GM21786 (cell line): Measurements from ENCODE around the gene LHFPL2.
"Not testable (repeated sequence)": the region's sequence is repeated elsewhere in the genome, so short reads cannot be mapped to it uniquely, and the experiment has no call there.

Experiments
- ATAC-seq: cut with Tn5 transposase; IDR thresholded peaks from one replicate; pipeline ENCODE4 v1.9.1; 2021; ENCODE audit not compliant: unreplicated experiment

Gene LHFPL2, protein sequence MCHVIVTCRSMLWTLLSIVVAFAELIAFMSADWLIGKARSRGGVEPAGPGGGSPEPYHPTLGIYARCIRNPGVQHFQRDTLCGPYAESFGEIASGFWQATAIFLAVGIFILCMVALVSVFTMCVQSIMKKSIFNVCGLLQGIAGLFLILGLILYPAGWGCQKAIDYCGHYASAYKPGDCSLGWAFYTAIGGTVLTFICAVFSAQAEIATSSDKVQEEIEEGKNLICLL

DNA sequence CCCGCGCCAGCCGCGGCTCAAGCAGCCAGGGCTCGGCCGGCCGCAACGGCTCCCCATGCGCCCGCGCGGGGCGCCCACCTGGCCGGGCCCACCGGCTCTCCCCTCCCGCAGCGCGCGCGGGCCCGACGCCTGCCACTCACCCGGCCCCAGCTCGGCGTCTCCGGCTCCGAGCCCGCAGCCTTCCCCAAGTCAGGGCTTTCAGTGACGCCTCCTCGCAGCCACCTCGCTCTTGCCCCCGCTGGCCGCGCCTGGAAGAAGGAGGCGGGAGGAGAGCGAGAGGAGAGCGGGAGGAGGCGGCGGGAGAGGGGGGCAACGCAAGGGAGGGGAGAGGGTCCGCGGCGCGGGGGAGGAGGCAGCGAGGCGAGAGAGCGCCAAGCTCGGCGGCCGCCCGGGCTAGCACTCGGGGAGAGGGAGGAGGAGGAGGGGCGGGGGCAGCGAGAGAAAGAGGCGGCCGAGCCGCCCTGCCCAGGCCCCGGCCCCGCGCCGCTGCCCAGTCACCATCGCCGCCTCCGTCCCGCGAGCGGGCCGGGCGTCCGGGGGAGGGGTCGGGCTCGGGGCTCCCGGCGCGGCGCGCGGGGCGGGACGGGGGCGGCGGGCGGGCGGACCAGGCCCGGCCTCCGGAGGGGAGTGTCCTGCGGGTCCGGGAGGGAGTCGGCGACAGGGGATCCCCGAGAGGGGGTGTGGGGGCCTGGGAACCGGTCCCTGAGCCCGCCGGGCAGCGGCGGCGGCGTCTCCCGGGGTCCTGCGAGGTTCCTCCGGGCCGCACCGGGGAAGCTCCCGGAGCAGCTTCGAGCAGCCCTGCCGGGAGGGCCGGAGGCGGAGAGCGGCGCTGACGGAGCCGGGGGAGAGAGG is at the start of gene LHFPL2:
TSS of gene LHFPL2 (minus strand) at position 414 of the 852 bp plus-strand sequence. CDS start 138,559 bp downstream, outside the sequence.
- ATAC-seq = peak; percentile 37

DNA sequence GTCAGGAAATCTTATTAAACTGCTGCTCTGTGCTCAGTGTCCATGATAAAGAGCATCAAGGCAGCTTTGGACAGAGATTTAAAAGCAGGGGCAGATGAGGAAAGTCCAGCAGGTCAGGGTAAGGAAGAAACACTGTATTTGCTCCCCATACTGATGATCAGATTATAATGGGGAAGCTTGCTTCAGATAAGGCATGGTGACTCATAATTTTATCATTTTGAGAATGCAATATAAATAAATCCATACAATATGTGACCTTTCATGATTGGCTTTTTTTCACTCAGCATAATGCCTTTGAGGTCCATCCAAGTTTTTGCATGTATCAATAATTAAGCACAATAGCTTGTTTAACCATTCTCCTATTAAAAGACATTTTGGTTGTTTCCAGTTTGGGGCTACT is 48.1 kb upstream of the LHFPL2 start:
- ATAC-seq = no peak

DNA sequence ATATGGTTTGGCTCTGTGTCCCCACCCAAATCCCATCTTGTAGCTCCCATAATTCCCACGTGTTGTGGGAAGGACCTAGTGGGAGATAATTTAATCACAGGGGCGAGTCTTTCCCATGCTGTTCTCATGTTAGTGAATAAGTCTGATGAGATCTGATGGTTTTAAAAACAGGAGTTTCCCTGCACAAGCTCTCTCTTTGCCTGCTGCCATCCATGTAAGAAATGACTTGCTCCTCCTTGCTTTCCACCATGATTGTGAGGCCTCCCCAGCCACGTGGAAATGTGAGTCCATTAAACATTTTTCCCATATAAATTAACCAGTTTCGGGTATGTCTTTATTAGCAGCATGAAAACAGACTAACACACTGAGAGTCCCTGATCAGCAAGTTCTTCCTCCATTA is 47.5 kb upstream of the LHFPL2 start:
- not testable (repeated sequence) for ATAC-seq

DNA sequence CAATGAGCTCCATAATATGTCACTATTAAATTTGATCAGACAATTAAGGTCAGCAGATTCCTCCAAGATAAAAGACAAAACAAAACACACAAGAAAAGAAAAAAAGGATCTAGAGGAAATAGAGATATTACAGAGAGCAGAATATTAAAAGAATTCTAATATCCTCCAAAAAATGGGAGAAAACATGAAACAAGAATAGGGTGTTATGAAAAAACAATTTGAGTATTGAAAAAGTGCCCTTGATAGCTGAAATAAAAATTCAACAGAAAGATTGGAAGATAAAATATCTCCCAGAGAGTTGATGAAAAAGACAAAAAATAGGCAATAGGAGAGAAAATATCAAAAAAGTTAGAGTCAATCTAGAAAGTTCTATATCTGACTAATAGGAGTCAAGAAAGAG is 44.8 kb upstream of the LHFPL2 start:
- ATAC-seq = no peak

DNA sequence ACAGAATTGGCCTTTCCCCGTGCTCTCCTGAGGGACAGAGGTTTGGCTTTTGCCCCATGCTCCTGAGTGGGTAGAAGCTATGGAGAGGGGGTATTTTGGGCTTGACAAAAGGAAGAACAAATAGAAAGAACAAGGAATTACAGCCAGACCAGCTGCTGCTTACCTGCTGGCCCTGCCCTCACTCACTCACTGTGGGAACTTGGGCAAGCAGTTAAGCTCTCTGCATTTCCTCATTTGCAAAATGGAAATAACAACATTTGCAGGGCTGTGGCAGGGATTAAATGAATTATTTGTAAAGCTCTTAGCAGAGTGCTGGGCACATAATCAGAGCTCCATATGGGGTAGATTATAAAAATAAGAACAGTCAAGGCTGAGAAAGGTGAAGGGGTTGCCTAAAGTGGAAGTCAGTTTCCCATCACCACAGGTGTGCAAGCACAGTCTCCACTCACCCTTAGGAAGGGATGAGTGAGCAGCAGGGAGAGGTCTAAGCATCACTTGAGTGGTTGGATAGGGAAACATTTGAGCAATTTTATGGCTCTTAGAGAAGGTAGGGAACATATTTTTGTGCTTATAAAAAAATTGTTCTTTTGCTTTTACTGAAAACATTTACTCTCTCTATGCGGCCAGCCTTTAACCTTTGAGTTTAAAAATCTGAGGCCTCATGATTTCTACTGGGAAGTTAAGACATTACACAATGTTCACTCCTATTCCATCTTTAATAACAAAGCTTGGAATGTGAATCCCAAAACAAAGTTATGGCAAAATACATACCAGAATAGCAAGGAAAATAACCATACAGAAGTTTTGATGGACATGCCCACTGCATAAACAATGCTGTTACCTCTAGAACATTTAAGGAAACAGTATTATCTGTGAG is 42.8 kb upstream of the LHFPL2 start:
- no peak for ATAC-seq

DNA sequence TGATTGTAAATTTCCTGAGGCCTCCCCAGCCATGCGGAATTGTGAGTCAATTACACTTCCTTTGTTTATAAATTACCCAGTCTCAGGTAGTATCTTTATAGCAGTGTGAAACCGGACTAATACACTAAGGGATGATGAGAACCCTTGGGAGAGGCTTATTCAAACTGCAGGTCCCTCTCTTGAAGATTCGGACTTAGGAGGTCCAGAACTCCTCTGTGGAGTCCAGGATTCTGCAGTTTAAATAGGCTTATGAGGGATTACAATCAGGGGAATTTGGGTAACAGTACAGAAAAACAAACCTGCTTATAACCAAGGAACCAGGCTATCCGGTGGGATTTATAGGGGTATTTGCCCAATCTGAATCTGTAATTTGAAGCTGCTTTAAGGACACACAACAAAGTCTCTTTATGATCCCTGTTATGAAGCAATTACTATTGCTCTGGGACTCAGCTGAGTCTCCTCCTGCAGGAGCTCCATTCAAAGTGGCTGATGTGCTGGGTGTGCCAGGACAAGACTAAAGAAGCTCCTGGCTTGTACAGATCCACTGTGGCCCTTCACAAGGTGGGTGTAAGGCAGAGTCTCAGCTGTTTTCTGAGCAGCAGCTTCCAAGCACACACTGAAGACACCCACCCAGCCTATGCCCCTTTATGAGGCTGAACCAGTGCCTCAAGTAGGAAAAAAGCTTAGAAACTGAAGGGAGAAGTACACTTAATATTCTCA is 41.8 kb upstream of the LHFPL2 start:
- no peak for ATAC-seq

DNA sequence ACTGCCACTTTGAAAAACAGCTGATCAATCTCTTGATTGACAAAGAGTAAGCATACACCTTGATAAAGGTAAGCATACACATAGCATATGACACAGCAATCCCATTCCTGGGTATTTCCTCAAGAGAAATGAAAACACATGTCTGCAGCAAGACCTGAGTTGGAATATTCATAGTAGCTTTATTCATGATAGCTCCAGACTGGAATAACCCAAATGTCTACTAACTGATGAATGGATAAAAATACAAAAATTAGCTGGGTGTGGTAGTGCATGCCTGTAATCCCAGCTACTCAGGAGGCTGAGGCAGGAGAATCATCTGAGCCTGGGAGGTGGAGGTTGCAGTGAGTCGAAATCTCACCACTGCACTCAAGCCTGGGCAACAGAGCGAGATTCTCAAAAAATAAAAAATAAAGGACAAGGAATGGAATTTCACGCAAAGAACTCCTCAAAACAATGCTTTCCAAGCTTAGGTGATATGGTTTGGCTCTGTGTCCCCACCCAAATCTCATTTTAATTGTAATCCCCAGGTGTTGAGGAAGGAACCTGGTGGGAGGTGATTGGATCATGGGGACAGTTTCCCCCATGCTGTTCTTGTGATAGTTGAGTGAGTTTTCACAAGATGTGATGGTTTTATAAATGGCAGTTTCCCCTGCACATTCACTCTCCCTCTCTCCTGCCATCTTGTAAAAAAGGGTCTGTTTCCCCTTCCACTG is 41.1 kb upstream of the LHFPL2 start:
- no peak for ATAC-seq

DNA sequence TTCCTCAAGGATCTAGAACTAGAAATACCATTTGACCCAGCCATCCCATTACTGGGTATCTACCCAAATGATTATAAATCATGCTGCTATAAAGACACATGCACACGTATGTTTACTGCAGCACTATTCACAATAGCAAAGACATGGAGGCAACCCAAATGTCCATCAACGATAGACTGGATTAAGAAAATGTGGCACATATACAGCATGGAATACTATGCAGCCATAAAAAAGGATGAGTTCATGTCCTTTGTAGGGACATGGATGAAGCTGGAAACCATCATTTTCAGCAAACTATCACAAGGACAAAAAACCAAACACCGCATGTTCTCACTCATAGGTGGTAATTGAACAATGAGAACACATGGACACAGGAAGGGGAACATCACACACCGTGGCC is 38.9 kb upstream of the LHFPL2 start:
- ATAC-seq = not testable (repeated sequence)

DNA sequence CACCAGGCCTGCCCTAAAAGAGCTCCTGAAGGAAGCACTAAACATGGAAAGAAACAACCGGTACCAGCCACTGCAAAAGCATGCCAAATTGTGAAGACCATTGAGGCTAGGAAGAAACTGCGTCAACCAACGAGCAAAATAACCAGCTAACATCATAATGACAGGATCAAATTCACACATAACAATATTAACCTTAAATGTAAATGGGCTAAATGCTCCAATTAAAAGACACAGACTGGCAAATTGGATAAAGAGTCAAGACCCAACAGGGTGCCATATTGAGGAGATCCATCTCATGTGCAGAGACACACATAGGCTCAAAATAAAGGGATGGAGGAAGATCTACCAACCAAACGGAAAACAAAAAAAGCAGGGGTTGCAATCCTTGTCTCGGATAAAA is 35.3 kb upstream of the LHFPL2 start:
- not testable (repeated sequence) for ATAC-seq

DNA sequence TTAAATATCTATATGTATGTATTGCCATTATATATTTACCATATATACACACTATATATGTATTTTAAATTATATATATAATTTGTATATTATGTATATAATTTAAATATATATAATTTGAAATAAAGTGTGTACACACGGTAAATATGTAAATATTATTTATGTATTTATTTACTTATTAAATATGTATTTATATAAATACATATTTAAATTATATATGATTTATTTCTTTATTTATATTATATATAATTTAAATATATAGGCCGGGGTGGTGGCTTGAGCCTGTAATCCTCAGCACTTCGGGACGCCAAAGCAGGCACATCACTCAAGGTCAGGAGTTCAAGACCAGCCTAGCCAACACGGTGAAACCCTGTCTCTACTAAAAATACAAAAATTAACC is 31.3 kb upstream of the LHFPL2 start:
- ATAC-seq = no peak

DNA sequence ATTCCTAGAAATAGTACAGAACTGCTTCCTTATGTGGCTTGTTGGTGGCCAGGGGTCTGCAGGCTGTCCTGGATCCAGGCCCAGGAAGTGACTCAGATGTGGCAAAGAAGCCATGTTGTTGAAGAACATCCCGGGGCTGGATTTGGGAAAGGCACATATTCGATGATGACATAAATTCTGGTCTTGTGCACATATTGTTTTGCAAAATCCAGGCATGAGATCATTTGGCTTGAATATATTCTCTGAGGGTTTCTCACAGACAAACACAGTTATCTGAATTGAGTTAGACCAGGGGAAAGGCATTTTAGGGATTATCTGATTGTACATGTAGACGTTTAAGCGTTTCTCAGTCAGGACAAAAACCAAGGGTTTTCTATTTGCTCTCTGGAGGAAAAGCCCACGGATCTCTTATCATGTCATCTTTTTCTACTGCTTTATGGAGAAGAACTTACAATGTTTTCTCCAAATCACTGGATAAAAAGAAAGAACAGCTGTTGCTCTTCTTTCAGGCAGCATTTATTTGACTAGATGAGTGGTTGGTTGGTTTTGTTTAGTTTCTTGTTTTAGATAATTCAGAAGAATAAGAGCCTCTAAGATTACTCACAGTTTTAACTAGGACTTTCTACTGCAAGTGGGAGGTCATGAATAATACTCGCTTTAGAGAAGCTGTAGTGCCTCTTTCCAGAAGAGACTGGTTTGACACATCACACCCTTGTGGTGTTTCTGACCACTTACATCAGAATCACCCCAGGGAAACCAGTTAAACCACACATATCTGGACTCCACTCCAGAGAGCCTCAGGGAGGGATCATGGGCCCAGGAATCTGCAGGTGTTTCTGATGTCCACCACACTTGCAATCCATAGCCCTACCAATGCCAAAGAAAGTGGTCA is 29.5 kb upstream of the LHFPL2 start:
- ATAC-seq = peak; percentile 68

DNA sequence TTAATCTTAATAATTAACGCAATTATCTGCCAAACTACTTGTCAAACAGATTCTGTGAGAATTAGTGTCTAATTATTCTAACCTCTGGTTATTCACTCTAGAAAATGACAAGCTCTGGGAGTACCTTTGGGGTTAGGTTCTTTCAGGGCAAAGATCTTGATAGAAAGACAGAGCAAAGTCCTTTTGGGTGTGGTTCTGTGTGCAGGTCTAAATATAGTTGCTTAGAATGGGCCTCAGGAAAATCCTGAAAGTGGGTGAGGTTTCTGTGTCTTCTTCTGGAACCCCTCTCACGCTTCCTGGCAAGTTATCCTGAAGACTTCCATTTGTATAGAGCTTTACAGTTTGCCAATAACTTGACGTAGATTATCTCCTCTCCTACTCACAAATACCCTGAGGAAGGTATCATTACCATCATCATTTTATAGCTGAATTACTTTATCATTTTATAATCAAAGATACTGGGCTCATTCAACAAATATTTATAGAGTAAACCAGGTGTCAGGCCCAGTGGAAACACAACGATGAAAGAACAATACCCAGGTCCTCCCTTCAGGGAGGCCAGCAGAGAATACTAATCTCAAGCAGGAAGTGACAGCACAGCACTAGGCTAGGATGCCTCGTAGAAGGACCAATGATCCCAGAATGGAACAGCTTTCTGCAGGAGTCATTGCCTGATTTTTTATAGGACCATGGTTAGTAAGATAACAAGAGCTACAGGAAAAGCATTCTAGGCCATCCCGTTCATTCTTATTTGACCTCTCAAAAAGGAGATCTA is 27.6 kb upstream of the LHFPL2 start:
- no peak for ATAC-seq

DNA sequence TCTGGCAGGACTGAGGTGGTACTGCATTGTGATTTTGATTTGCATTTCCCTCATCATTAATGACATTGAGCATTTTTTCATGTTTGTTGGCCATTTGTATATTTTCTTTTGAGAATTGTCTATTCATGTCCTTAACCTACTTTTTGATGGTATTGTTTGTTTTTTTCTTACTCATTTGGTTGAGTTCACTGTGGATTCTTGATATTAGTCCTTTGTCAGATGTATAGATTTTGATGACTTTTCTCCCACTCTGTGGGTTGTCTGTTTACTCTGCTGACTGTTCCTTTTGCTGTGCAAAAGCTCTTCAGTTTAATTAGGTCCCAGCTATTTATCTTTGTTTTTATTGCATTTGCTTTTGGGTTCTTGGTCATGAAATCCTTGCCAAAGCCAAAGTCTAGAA is 25.3 kb upstream of the LHFPL2 start:
- not testable (repeated sequence) for ATAC-seq

DNA sequence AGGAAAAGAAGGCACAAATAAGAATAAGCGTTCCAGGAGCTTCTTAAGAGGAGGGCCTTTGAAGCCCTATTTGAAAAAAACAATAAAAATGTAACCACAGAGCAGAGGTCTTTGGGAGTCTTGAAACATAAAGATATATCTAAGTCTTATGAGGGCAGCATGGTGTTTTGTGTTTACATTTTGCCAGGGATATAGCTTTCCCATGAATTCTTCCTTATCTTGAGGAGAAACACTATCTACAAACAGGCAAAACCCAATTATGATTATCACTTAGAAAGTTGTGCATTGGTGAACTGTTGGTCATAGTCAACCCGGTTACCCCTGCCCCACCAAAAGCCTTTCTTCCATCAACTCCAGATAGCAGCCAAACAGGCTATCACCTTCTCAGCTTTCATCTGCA is 23.6 kb upstream of the LHFPL2 start:
- ATAC-seq = no peak

DNA sequence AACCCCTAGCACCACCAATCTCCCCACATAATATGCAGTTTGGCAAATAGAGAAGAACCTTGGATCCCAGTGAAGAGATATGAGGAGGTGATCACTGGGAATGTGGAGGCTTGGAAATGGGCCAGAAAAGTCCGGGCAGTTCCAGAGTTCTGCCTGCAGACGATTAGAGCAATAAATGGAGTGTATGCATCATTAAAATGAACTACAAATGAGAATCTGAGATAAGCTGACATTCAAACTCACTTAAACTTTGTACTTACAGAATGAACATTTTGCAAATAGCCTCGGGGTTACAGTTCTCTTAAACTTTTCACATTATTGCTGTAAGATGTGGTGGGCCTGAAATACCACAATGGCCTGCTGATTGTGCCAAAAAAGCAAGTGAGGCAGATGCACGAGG is 23.0 kb upstream of the LHFPL2 start:
- no peak for ATAC-seq

DNA sequence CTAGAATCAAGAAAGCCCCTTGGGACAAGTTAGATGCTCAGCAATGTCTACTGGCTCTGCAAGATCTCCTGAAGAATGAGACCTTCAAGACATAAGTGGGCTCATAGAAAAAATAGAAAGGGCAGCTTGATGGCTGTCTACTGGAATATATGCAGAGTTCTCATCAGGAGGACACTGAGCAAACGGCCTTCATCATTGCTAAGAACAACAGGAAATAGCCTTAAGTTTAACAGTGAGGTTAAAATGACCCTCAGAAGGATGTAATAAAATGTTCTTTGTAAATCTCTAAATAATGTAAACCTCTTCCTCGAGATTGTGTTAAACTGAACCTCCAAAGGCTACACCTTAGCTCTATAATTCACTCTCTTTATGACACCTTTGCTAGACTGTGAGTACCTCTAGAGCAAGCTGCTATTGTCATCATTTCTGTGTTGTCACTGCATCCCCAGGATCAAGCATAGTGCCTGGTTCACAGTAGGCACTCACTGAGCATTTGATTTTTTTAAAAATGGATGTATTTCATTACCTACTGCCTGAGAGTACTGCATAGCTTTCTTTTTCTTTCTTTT is 22.2 kb upstream of the LHFPL2 start:
- ATAC-seq = no peak

DNA sequence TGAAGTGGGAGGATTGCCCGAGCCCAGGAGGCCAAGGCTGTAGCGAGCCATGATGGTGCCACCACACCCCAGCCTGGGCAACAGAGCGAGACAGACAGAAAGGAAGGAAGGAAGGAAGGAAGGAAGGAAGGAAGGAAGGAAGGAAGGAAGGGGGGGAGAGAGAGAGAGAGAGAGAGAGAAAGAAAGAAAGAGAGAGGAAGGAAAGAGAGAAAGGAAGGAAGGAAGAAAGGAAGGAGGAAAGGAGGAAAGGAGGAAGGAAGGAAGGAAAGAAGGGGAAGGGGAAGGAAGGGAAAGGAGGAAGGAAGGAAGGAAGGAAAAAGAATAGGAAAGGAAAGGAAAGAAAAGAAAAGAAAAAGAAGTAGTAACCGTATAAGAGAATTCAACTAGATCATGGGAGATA is 20.8 kb upstream of the LHFPL2 start:
- ATAC-seq = no peak

DNA sequence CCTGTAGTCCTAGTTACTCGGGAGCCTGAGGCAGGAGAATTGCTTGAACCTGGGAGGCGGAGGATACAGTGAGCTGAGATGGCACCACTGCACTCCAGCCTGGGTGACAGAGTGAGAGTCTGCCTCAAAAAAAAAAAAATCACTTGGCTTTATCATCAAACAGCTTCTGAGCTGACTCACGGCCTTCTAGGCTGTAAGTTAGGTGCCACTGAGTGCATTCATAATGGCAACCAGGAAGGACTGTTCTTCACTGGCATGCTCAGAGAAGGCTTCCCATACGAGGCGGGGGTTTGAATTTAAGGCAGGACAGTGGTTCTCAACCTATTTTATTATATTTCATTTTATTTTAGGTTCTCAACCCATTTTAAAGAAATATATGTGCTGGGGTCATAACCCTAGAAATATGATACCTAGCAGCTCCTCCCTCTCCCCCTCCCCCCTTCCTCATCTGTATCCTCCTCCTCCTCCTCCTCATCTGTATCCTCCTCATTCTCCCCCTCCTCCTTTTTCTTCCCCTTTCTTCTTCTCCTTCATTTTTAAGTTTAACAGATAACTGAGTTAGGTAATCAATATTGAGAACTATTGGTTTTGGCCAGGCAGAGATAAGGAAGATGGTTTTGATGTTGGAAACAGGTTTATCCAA is 19.0 kb upstream of the LHFPL2 start:
- ATAC-seq = no peak
